ENCODE measurements around the gene UCHL5.

DNA sequence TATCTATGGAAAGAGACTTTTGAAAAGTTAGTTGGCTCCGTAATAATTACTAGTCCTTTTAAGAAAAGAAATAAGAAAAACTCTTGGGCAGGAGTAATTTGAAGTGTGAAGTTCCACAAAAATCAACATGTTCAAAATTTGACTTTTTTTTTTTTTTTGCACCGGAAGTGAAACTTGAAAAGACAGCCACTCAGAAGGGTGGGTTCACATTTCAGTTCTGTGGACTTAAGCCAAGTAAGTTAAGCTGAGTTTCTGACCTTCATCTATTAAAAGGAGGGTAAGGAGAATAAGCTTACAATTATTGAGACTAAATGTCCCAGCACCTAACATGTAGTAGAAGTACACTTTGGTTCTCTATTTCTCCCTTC is 11.2 kb upstream of the UCHL5 start:
- TF ChIP-seq RFX3 (CRISPR knock-in tag; IDR thresholded peaks at IDR 0.05), result no peak
- no peak for TF ChIP-seq ZBTB21 (CRISPR knock-in tag; IDR thresholded peaks at IDR 0.05)
- no peak for TF ChIP-seq PBX2 (CRISPR knock-in tag; IDR thresholded peaks at IDR 0.05)
- TF ChIP-seq, protein P1, sequence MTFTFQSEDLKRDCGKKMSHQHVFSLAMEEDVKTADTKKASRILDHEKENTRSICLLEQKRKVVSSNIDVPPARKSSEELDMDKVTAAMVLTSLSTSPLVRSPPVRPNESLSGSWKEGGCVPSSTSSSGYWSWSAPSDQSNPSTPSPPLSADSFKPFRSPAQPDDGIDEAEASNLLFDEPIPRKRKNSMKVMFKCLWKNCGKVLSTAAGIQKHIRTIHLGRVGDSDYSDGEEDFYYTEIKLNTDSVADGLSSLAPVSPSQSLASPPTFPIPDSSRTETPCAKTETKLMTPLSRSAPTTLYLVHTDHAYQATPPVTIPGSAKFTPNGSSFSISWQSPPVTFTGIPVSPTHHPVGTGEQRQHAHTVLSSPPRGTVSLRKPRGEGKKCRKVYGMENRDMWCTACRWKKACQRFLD (CRISPR knock-in tag; IDR thresholded peaks at IDR 0.05; ENCODE audit: borderline replicate concordance), result no peak
- no peak for TF ChIP-seq GZF1 (CRISPR knock-in tag; IDR thresholded peaks at IDR 0.05)
- TF ChIP-seq ZFP37 (CRISPR knock-in tag; IDR thresholded peaks at IDR 0.05; ENCODE audit: borderline replicate concordance), result no peak
- TF ChIP-seq POLR2A (IDR thresholded peaks at IDR 0.05; ENCODE audit: insufficient read depth in 1 of 2, low read depth in 2 of 2, low read length in 2 of 2), result no peak
- TF ChIP-seq, protein P2, sequence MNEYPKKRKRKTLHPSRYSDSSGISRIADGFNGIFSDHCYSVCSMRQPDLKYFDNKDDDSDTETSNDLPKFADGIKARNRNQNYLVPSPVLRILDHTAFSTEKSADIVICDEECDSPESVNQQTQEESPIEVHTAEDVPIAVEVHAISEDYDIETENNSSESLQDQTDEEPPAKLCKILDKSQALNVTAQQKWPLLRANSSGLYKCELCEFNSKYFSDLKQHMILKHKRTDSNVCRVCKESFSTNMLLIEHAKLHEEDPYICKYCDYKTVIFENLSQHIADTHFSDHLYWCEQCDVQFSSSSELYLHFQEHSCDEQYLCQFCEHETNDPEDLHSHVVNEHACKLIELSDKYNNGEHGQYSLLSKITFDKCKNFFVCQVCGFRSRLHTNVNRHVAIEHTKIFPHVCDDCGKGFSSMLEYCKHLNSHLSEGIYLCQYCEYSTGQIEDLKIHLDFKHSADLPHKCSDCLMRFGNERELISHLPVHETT (CRISPR knock-in tag; conservative IDR thresholded peaks at IDR 0.05), result no peak
- TF ChIP-seq TAF1 (CRISPR knock-in tag; IDR thresholded peaks at IDR 0.05), result no peak
- TF ChIP-seq RBFOX2 (IDR thresholded peaks at IDR 0.05; ENCODE audit: low read depth, low read length), result no peak
- TF ChIP-seq CCAR2 (optimal IDR thresholded peaks at IDR 0.05; ENCODE audit: low read depth, low read length), result no peak
- TF ChIP-seq, protein P3, sequence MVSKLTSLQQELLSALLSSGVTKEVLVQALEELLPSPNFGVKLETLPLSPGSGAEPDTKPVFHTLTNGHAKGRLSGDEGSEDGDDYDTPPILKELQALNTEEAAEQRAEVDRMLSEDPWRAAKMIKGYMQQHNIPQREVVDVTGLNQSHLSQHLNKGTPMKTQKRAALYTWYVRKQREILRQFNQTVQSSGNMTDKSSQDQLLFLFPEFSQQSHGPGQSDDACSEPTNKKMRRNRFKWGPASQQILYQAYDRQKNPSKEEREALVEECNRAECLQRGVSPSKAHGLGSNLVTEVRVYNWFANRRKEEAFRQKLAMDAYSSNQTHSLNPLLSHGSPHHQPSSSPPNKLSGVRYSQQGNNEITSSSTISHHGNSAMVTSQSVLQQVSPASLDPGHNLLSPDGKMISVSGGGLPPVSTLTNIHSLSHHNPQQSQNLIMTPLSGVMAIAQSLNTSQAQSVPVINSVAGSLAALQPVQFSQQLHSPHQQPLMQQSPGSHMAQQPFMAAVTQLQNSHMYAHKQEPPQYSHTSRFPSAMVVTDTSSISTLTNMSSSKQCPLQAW (CRISPR knock-in tag; IDR thresholded peaks at IDR 0.05), result no peak
- TF ChIP-seq, protein P4, sequence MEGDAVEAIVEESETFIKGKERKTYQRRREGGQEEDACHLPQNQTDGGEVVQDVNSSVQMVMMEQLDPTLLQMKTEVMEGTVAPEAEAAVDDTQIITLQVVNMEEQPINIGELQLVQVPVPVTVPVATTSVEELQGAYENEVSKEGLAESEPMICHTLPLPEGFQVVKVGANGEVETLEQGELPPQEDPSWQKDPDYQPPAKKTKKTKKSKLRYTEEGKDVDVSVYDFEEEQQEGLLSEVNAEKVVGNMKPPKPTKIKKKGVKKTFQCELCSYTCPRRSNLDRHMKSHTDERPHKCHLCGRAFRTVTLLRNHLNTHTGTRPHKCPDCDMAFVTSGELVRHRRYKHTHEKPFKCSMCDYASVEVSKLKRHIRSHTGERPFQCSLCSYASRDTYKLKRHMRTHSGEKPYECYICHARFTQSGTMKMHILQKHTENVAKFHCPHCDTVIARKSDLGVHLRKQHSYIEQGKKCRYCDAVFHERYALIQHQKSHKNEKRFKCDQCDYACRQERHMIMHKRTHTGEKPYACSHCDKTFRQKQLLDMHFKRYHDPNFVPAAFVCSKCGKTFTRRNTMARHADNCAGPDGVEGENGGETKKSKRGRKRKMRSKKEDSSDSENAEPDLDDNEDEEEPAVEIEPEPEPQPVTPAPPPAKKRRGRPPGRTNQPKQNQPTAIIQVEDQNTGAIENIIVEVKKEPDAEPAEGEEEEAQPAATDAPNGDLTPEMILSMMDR (CRISPR knock-in tag; IDR thresholded peaks at IDR 0.05), result no peak

Measured in HepG2 (cell line).